Measurements from ENCODE around the gene APC2. TPM values are rescaled to one million over a fixed set of nuclear protein-coding genes. Genes with fewer than 3 reads are reported as not detected.

Gene APC2
- total RNA-seq, 1 experiment from 2014 or later = 1.4 TPM

- H3K9ac ChIP-seq (ENCODE audit: low read length) = no peak overlapping the region
- DNase-seq (no peak), ATAC-seq (no peak)
- no peaks in the 10 kb centered on the region for H3K9me2 ChIP-seq (replicated peaks; ENCODE audit: low read length)
- BruUV-seq (replicated peaks) = no TSS peak
- CTCF ChIA-PET = interaction anchor here (1.3 kb wide), 1 partner anchor 22 kb away, joined by 3 read pairs; no protein-coding TSS in a partner anchor
- TF ChIP-seq EZH2phosphoT487 (IDR thresholded peaks at IDR 0.05; ENCODE audit: borderline replicate concordance, low read length) (no peak), EZH2 (IDR thresholded peaks at IDR 0.05; ENCODE audit: low read length, unreplicated experiment) (no peak), CTCF (conservative IDR thresholded peaks at IDR 0.05; ENCODE audit: low read depth, low read length) (no peak)
- no peaks in the 10 kb centered on the region for H3K36me3 ChIP-seq (ENCODE audit: low read depth, low read length)
- H3K27ac ChIP-seq (ENCODE audit: low read length) = no peak overlapping the region
- no peaks in the 10 kb centered on the region for H3F3A ChIP-seq (ENCODE audit: low read length, unreplicated experiment)
- intact Hi-C loops (cut with micrococcal nuclease) = no loop called here
- H3K9me3 ChIP-seq (ENCODE audit: low read length) = no peaks in the 10 kb centered on the region
- no peak overlapping the region for H2AFZ ChIP-seq (ENCODE audit: low read length)
- H4K20me1 ChIP-seq (ENCODE audit: low read length) = no peaks in the 10 kb centered on the region
- no peak overlapping the region for H3K4me3 ChIP-seq (ENCODE audit: low read length)
- peak overlapping the region; percentile 88; the same call in 1 of the 2 replicates for H3K4me2 ChIP-seq (ENCODE audit: low read length)
- H3K27me3 ChIP-seq (ENCODE audit: low read length) = no peaks in the 10 kb centered on the region
- peaks cover 15% of the 10 kb centered on the region for H3K4me1 ChIP-seq (ENCODE audit: insufficient read depth, low read length)
- H3K79me2 ChIP-seq (ENCODE audit: low read length) = peaks cover 27% of the 10 kb centered on the region
- POLR2A ChIA-PET (ENCODE audit: unreplicated experiment) = no interaction called here
Measured at GRCh38 chr19:1466461-1467214, 16.7 kb downstream of the APC2 start.

GRCh38 chr19:1467215-1467489, 17.2 kb downstream of the APC2 start:
- CTCF ChIA-PET = interaction anchor here (1.3 kb wide), 1 partner anchor 23 kb away, joined by 3 read pairs; no protein-coding TSS in a partner anchor
- POLR2A ChIA-PET (ENCODE audit: unreplicated experiment) = no interaction called here

More at GRCh38 chr19:1467215-1467489, 17.2 kb downstream of the APC2 start:
- Histone ChIP-seq H3K27ac (ENCODE audit: low read length) (no peak overlapping the region), H3K79me2 (ENCODE audit: low read length) (peaks cover 27% of the 10 kb centered on the region), H3K9me2 (replicated peaks; ENCODE audit: low read length) (no peaks in the 10 kb centered on the region), H3K9ac (ENCODE audit: low read length) (no peak overlapping the region; the same call in 1 of the 2 replicates), H3F3A (ENCODE audit: low read length, unreplicated experiment) (no peaks in the 10 kb centered on the region), H3K9me3 (ENCODE audit: low read length) (no peaks in the 10 kb centered on the region), H3K4me1 (ENCODE audit: insufficient read depth, low read length) (peaks cover 18% of the 10 kb centered on the region), H3K27me3 (ENCODE audit: low read length) (no peaks in the 10 kb centered on the region), H3K4me3 (ENCODE audit: low read length) (peak overlapping the region; percentile 65), H2AFZ (ENCODE audit: low read length) (no peak overlapping the region), H3K4me2 (ENCODE audit: low read length) (peak overlapping the region; percentile 88), H3K36me3 (ENCODE audit: low read depth, low read length) (no peaks in the 10 kb centered on the region), H4K20me1 (ENCODE audit: low read length) (no peaks in the 10 kb centered on the region)
- DNase-seq (no peak), ATAC-seq (no peak)
- BruUV-seq (replicated peaks) = no TSS peak
- no peak for TF ChIP-seq EZH2 (IDR thresholded peaks at IDR 0.05; ENCODE audit: low read length, unreplicated experiment)
- no peak for TF ChIP-seq CTCF (conservative IDR thresholded peaks at IDR 0.05; ENCODE audit: low read depth, low read length)
- TF ChIP-seq EZH2phosphoT487 (IDR thresholded peaks at IDR 0.05; ENCODE audit: borderline replicate concordance, low read length) = no peak
- intact Hi-C loops (cut with micrococcal nuclease) = no loop called here

All from PC-3 (cell line).